Mammary epithelial cell (primary cell): ENCODE data around the gene SNAP91.

Experiments used
- CTCF ChIP-seq, 2 donors: IDR thresholded peaks in 1 of 2; conservative IDR thresholded peaks in 1 of 2; 2 replicates each; pipeline ENCODE4 v1.5.1; 2011 to 2012; ENCODE audit warnings: inconsistent platforms in 2 of 2, low read length in 2 of 2, mild to moderate bottlenecking in 2 of 2, control low read depth in 1 of 2, low read depth in 1 of 2; ENCODE audit not compliant: insufficient read depth in 1 of 2; ENCODE audit errors: extremely low read depth in 1 of 2
- EZH2 ChIP-seq: IDR thresholded peaks from 2 replicates; pipeline ENCODE4 v1.6.1; 2012; ENCODE audit warnings: low read length, inconsistent platforms, borderline replicate concordance

- TF ChIP-seq CTCF (conservative IDR thresholded peaks at IDR 0.05 in 1 of 2, IDR thresholded peaks at IDR 0.05 in 1 of 2; ENCODE audit: extremely low read depth in 1 of 2, insufficient read depth in 1 of 2, low read depth in 1 of 2, low read length in 2 of 2), result no peak
- TF ChIP-seq EZH2, result no peak
Measured at GRCh38 chr6:83756565-83756964, 47.7 kb upstream of the SNAP91 start.
